ENCODE results near the gene OGFOD1.

- TF ChIP-seq POLR2AphosphoS5 (IDR thresholded peaks at IDR 0.05) (no peak), POLR2A (IDR thresholded peaks at IDR 0.05; ENCODE audit: low read depth) (no peak), CTCF (IDR thresholded peaks at IDR 0.05) (no peak)
Observed at GRCh38 chr16:56414366-56414765, 37.0 kb upstream of the OGFOD1 start.

Data from esophagus muscularis mucosa (tissue), 3 donors.